HUDEP-2 (cell line): ENCODE data around the gene MAD1L1.
A peak's percentile ranks its signal among the peaks of the same experiment; 100 is the strongest.
"Not testable (repeated sequence)": the region's sequence is repeated elsewhere in the genome, so short reads cannot be mapped to it uniquely, and the experiment has no call there.

Experiments
- DNase-seq, 76 experiments: peaks; one replicate each; lab custom pipeline; 2025; ENCODE audit not compliant: unreplicated experiment in 76 of 76; lab: John Stamatoyannopoulos, UW

The MAD1L1 gene

DNA sequence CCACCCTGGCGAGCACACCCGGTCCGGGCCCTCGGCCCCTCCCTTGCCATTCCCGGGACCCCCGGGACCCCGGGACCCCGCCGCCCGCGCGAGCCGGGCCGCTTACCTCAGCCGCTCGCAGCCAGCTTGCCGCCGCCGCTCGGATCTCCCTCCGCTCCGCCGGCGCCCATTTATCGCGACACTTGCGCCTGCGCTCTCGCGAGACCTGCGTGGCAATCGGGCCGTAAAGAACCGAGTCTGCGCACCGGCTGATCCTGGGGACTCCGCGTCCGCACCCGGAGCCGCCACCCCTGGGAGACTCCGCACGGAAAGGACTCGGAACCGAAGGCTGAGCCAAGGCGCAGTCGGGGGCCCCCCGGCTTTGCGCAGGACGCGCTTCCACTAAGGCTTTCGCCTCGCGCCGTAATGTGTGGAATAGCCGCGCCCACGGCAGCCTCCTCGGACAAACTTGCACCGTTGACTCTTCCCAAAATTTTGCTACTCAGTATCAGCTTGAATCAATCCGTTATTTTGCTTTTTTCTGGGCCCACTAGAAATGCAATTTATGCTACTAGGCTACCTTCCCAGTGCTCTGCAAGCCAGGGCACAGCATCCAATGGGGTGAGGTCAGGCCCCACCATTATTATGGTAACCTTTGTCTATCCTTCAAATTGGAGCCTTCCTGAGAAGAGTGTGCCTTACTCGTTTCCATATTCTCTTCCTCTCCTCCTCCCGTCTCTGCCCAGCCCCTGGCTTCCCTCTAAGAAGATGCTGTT lies at the start of gene MAD1L1:
MAD1L1 (minus strand) TSS at position 180 of the 755 bp plus-strand sequence. CDS start 2,812 bp downstream, outside the sequence.
- peak in 73 of 76 experiments; percentile 8 to 89 (median 77) for DNase-seq

DNA sequence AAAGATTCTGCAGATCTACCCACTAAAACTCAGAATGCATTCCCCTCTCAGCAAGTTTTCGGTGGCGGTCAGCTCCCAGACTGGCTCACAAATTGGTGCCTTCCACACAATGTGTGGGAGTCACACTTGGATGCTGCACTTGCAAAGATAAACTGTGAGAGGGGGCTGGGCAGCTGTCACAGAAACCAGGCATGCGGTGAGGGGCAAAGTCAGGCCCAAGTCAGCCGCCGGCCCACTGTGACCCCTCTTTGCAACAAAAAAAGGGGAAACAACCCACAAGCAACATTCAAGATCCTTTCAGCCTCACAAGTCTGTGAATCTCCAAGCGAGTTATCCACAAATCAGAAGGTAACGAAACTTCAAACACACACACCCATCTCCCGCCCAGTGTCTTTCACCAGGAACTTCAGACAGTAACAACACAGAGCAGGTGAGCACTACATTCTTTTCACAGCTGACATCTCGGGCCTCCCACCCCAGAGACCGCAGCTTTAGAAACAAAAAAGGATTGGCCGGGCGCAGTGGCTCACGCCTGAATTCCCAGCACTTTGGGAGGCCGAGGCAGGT lies 49.5 kb upstream of the MAD1L1 start:
- peak in 19 of 76 experiments; percentile 4 to 51 (median 19) for DNase-seq

DNA sequence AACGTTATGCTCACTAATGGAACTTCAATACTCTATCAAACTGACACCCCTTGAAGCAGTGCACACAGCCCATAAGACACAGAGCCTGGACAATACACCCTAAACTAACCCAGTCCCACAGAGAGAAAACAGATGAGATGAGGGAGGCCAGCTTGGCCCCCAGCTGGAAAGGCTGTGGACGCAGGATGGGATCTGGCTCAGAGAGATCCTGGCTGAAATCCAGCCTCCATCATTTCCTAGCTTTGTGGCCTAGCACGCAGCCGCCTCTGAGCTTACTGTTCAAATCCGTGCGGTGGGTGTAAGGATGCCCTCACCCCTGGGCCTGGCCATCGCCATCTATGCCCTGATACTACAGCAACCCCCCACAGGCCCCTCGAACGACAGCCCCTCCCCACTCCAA lies 48.8 kb upstream of the MAD1L1 start:
- no peak for DNase-seq

DNA sequence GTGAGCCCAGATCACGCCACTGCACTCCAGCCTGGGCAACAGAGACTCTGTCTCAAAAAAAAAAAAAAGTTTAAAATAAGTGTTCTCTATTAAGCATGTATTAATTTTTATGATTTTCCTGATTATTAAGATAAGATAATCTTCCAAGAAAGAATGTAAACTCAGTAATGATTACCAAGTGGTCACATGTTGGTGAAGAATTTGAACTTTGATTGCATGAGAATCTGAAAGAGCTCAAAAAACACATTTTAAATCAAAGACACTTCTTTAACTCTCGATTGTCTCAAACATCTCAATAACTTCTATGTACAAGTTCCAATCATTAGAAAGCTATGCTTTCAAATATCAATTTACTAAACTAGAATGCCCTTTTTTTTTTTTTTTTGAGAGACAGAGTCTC lies 47.7 kb upstream of the MAD1L1 start:
- no peak for DNase-seq

DNA sequence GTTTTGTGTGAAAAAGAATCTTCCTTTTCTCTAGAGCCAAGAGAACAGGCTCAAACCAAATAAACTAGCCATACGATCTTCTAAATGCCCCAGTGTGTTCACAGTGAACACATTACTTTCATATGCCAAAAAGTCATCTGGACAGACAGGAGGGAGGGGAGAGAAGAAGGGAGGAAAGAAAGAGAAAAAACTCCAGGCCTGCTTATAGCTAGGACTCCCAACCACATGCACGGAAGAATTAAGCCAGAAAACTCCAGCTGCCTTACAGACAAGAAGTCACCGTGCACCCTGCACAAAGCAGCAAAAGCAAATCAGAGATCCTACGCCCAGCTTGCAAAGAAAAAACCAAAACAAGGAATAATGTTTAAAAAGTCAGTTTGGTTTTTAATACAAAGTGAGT lies 47.2 kb upstream of the MAD1L1 start:
- no peak for DNase-seq

DNA sequence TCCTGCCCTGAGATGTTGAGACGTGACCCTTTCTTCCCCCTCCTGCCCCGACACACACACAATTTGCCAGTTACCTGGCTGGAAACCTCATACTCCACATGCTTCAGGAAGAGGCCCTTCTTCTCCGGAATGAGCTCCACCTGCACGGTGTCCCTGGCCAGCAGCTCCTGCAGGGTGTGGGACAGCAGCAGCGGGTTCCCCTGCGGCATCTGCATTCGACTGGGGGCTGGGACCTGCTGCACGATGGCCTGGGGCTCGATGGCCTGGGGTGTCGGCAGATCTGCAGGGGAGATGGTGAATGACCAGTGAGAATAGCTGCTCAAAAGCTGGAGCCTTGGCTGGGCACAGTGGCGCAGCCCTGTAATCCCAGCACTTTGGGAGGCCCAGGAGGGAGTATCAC lies 45.3 kb upstream of the MAD1L1 start:
- DNase-seq = no peak

DNA sequence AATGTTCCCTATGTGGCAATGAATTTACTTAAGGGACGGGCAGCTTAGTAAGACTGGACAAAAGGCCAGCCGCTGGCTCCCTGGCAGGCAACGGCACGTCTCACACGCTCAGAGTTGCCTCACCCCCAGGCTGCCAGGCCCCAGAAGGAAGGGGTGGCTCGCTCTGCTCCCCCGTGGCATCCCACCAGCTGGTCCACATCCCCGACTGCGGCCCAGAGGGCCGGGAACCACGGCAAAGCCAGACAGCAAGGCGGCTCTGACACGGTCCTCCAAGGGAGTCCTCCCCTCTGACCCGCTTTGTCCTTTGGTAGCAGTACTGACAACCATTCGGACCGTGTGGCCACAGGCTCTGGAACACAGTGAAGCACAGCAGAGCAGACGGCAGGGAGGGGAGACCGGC lies 43.4 kb upstream of the MAD1L1 start:
- DNase-seq = no peak

DNA sequence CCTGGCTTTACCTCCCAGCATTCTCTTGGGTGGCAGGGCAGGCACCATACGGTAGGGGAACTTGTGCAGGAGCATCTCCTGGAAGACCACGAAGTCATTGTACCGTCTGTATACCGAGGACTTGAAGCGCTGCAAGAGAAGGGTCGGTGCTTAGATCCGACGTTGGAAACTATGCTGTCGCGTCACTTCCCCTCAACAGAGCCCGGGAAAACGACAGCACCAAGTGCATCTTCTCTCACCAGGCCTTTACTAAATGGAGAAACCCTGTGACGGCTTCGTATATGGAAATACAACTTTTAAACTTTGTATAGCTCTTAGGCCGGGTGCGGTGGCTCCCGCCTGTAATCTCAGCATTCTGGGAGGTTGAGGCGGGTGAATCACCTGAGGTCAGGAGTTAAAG lies 42.4 kb upstream of the MAD1L1 start:
- DNase-seq = no peak

DNA sequence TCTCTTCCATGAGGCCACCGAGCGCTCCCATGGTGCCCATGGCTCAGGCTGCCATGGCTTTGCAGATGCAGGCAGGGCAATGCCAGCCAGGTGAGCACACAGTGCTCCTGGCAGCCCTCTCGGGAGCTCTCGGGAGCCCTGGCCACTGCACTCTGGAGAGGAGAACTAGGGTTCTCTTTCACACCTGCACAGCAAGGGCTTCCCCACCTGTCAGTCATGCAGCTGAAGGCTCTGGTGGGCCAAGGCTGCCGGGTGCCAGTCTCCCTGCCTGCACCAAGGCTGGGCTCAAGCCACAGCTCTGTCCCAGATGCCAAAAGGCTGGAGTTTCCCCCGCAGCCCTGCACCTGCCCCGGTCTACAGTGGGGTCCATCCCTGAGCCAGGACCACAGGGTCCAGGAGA lies 41.9 kb upstream of the MAD1L1 start:
- no peak for DNase-seq

DNA sequence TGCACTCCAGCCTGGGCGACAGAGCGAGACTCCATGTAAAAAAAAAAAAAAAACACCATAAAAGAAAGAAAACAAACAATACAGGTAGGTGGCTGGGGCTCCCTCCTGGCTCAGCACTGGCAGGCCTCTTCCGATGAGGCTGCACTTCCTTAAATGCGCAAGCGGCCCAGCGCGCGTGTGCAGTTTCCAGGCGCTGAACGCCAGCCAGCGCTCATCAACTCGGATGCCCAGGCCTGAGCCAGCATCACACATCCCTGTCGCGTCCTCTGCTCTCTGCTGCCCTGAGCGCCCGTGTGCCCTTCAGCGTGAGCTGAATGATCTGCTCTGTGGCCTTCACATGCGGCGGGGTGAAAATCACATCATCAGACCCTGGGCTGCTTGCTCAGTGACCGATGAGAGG lies 41.1 kb upstream of the MAD1L1 start:
- DNase-seq = no peak

DNA sequence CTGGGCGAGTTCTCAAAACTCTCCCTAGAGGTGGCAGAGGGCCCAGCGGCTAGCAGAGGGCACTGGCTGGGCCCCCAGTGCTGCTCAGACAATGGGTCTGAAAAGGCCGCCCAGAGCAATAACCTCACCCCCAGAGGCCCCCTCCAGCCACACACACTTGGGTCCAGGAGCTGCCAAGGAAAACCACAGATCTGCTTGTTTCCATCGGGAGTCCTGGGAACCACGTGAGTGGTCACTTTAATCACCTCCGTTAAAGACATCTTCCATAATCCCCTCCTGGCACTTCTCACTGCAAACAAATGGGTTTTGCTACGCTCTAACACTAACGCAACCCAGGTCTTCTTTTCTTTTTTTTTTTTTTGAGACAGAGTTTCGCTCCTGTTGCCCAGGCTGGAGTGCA lies 39.3 kb upstream of the MAD1L1 start:
- DNase-seq = no peak

DNA sequence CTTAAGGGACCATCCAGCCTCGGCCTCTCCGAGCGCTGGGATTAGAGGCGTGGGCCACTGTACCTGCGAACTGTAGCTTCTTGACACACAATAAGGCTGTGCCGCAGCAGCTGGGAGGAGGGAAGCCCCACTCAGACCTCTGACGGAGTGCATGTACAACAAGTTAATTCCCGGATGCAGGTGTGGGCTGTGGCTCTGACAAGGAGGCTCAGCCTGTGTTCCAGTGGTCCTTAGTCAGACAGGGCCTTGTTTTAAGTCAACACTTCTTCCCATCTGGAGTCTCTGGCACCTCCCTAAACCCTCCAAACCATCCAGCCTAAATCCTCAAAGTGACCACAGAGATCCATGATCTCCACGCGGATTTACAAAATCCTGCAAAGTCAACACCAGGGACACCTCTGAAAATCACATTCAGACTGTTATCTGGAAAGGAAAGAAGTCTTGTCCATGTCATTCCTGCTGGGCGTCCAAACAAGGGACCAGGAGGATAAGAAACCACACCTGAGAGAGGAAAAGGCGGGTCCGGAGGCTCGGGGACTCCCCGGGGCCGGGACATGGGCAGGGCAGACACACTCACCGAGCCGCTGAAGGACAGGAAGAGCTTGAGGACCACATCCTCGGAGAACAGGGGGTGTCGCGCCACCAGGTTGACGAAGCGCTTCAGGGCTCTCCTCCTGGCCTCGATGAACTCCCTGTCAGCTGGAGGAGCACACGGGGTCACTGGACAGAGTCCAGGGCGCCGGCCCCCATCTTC lies 38.7 kb upstream of the MAD1L1 start:
- DNase-seq = no peak

DNA sequence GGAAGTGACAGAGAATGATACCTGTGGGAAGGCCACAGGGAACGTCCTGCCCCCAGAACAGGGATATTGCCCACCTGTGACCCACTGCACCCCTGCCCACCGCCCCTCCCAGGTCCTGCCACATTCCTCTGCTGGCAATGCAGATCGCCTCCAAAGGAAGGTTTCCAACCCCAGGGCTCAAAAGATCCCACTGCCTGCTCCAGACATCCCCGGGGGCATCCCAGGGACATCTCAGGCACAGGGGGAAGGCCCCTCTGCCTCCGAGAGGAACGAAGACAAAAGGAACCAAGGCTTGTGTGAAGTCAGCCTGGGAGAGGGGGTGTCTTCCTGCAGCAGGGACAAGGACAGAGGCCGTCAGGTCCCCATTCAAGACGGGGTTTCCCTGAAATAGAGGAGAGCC lies 37.8 kb upstream of the MAD1L1 start:
- DNase-seq = no peak

DNA sequence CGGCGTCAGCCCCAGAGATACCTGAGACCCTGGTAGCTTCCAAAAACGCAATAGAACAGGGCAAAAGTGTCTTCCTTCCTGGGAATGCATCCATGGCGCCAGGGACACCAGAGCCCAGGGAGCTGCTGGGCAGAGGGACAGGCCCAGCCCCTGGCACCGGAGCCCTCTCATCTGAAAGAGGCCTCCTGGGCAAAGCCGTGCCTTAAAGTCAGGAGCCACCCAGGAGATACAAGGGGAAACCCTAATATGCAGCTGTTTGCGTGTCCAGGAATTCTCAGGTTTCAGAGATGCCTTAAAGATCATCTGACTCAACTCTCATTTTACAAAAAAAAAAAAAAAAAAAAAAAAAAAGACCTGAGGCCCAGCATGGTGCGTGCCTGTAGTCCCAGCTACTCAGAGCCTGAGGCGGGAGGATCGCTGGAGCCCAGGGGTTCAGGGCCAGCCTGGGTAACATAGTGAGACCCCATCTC lies 37.3 kb upstream of the MAD1L1 start:
- no peak for DNase-seq

DNA sequence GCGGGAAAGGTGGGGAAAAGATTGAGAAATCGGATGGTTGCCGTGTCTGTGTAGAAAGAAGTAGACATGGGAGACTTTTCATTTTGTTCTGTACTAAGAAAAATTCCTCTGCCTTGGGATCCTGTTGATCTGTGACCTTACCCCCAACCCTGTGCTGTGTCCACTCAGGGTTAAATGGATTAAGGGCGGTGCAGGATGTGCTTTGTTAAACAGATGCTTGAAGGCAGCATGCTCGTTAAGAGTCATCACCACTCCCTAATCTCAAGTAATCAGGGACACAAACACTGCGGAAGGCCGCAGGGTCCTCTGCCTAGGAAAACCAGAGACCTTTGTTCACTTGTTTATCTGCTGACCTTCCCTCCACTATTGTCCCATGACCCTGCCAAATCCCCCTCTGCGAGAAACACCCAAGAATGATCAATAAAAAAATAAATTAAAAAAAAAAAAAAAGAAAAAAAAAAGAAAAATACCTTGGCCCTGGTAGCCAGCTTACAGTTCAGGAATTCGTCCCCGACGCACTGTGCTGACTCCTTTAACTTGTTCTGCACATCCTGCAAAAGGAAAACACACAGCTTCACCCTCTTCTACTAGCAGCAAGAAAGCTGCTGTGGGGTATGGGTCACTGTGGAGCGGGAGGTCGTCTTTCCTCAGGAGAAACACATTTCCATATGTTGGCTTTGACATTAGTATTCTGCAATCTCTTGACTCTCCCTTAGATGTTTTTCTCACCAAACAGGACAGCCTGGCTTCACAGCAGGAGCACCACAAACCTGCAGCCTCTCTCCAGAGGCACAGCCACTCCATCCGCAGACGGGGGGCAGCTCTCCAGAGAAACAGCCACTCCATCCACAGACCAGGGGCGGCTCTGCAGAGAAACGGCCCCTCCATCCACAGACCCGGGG lies 36.6 kb upstream of the MAD1L1 start:
- not testable (repeated sequence) for DNase-seq

DNA sequence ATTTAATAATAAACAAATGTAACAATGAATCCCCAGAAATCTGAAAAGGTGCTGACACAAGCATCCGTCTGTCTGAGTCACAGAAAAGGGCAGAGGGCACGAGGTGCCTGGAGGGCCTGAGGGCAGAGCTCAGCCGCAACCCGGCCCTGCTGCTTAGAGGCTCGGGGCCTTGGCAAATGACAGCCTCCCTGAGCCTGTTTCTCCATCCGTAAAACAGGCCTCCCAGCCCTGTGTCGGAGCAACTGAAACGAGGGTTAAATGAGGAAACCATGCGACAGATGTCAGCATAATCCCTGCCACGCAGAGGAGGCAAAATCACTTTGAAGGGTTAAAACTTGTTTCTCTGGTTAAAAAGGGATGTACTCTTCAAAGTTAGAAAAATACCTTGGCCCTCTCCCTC lies 34.2 kb upstream of the MAD1L1 start:
- no peak for DNase-seq

DNA sequence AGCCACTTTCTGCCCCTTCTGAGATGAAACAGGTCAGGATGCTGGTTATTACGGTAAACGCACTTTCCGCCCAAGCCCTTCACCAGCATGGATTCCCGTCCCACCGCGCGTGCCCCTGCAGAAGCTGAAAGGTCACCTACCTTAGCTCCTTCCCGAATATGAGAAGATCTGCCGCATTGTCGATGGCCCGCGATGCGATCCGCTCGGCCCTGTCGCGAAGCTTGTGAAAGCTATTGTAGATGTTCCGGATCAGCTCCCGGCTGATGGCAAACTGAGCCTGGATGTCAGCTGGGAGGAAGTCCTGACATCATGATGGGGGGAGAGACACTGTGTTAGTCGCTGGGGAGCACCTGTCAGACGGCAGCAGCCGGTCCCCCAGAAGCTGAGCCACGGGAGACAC lies 31.4 kb upstream of the MAD1L1 start:
- no peak for DNase-seq

DNA sequence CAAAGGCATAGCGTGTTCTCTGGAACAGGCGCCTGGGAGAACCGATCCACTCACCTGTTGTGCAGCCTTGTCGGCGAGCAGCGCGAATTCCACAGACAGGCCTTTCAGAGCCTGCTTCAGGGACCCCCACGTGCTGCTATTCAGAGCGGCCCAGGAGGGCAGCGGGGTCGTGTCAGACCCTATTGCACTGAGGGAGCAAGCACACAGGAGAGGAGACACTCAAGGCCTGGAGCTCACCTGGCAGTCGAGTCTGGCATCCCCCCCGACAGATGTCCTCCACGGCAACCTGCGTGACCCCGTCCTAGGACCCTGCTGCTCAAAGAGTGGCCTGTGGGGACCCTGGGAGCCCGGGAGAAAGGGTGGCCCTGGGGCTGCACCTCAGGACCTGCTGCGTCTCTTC lies 30.4 kb upstream of the MAD1L1 start:
- DNase-seq = no peak

DNA sequence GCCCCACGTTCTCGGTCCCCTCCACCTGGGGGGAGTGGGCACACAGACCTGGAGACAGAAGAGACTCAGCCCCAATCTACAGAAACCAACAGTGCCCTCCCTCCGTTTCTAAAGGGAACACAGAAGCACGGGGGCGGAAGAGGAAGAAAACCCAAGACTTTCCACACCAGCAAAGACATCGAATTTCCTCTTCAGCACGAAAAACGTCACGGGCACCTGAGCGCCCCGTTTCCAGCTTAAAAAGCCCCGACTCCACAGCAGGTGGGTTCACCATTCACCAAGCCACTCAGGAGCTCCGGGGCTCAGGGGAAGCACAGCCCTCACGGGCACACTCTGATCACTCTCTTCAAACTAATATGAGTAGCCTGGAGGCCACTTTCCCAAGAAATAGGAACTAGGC lies 28.9 kb upstream of the MAD1L1 start:
- no peak for DNase-seq

DNA sequence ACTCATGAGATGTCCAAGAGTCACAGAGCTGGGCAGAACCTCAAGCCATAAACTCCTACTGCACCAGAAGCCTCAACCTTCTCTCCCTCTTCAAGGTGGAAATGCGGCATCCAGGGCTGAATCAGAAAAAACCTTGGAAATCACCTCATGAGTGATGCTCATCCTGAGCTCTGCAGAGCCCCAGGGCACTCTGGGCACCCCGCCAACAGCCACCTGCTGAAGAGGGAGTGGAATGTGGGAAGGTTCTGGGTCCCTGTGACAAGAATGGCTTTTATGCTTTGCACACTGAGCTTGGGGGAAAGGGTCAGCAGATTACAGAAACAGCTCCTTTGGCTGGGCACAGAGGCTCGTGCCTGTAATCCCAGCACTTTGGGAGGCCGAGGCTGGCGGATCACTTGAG lies 28.1 kb upstream of the MAD1L1 start:
- DNase-seq = no peak

DNA sequence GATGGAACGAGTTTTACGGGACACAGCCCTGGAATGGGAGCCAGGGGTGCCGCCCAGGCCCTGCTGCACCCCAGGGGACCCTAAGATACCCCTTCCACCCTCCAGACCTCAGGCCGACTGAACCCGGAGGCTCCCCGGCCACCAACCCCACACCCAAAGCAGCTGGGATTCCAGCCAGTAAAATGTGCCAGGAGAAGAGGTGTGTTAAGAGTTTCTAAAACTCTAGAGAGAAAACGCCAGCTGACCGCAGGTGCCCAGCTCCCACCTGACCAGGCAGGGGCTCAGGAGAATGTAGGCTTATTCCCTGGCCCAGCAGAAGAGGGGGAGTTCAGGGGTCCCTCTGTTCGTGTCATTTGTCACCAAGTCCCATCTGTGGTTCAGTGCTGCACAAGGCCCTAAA lies 26.7 kb upstream of the MAD1L1 start:
- DNase-seq = no peak
